Upper lobe of right lung (tissue), 1 donor: ENCODE results near the gene SLC35F3. TPM values are rescaled to one million over a fixed set of nuclear protein-coding genes. Genes with fewer than 3 reads are reported as not detected.

Source experiments
- ATAC-seq: fragments of 200-7000 bp; cut with Tn5 transposase; one replicate; pipeline ENCODE4 v1.9.1; 2020; ENCODE audit warnings: mild to moderate bottlenecking, moderate library complexity
- DNase-seq: peaks from one replicate; pipeline ENCODE4 v3.0.0-alpha.2; 2020
- H3K27ac ChIP-seq: fragments of 200-600 bp; one replicate; pipeline ENCODE4 v1.8.0; 2022
- H3K27me3 ChIP-seq: fragments of 200-600 bp; one replicate; pipeline ENCODE4 v1.8.0; 2022; ENCODE audit warnings: mild to moderate bottlenecking
- H3K36me3 ChIP-seq: fragments of 200-600 bp; one replicate; pipeline ENCODE4 v1.8.0; 2022
- H3K4me1 ChIP-seq: fragments of 200-600 bp; one replicate; pipeline ENCODE4 v1.8.0; 2022
- H3K4me3 ChIP-seq: fragments of 200-600 bp; one replicate; pipeline ENCODE4 v1.8.0; 2022; ENCODE audit warnings: mild to moderate bottlenecking
- H3K9me3 ChIP-seq: fragments of 200-600 bp; one replicate; pipeline ENCODE4 v1.8.0; 2022
- CTCF ChIP-seq: fragments of 200-600 bp; IDR thresholded peaks from one replicate; pipeline ENCODE4 v1.8.0; 2022; ENCODE audit warnings: antibody characterized with exemption
- intact Hi-C: fragments of 100-400 bp; cut with DNase I; formaldehyde crosslinking; loops from one replicate; pipeline ENCODE4 v1.11.0; 2022
- total RNA-seq: library from RNA; stranded (reverse); fragmentation: NEBNext Ultra II Directional; extraction: Animal tissue kit (Norgen Biotek cat#: 25700); gene quantifications from one replicate; pipeline ENCODE4 v1.2.1, GENCODE V29; 2021
- donor health status: DM: no; HTN: yes; CAD: no; lungs with severe emphysema.

Gene SLC35F3
- total RNA-seq, 1 donor from 2014 or later: 0.29 TPM

- Histone ChIP-seq H3K9me3 (no peaks in the 10 kb centered on the region), H3K27ac (no peak overlapping the region), H3K27me3 (no peaks in the 10 kb centered on the region), H3K4me1 (no peaks in the 10 kb centered on the region), H3K4me3 (no peak overlapping the region), H3K36me3 (no peaks in the 10 kb centered on the region)
- intact Hi-C loops: no loop called here
- DNase-seq (no peak), ATAC-seq (no peak)
- no peak for TF ChIP-seq CTCF
Observed at GRCh38 chr1:233936422-233936821, 31.9 kb downstream of the SLC35F3 start.

DNA sequence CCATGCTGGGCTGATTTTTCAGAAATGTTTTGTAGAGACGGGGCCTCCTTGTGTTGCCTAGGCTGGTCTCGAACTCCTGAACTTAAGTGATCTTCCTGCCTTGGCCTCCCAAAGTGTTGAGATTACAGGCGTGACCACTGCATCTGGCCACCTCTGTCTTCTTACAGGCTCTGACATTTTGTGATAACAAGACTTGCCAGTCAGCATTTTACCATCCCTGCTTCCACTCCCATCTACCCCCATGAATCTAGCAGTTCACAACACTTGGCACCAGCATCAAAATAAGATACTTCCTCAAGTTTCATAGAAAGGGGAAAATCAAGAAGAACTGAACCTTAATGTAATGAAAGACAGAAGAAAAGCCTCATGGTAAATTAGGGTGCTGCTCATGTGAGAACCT, 32.4 kb downstream of the SLC35F3 start:
- H3K4me1 ChIP-seq: no peaks in the 10 kb centered on the region
- ATAC-seq (no peak), DNase-seq (no peak)
- H3K27me3 ChIP-seq: no peaks in the 10 kb centered on the region
- H3K9me3 ChIP-seq: no peaks in the 10 kb centered on the region
- intact Hi-C loops: no loop called here
- H3K27ac ChIP-seq: no peak overlapping the region
- no peak overlapping the region for H3K4me3 ChIP-seq
- no peaks in the 10 kb centered on the region for H3K36me3 ChIP-seq
- TF ChIP-seq CTCF: no peak

- DNase-seq (no peak), ATAC-seq (no peak)
- H3K4me3 ChIP-seq: no peak overlapping the region
- TF ChIP-seq CTCF: no peak
- no peaks in the 10 kb centered on the region for H3K9me3 ChIP-seq
- no peaks in the 10 kb centered on the region for H3K4me1 ChIP-seq
- no peaks in the 10 kb centered on the region for H3K27me3 ChIP-seq
- H3K27ac ChIP-seq: no peak overlapping the region
- intact Hi-C loops: no loop called here
- H3K36me3 ChIP-seq: no peaks in the 10 kb centered on the region
Observed at GRCh38 chr1:233938476-233938875, 34.0 kb downstream of the SLC35F3 start.

- H3K4me3 ChIP-seq: no peak overlapping the region
- no peak overlapping the region for H3K27ac ChIP-seq
- ATAC-seq (no peak), DNase-seq (no peak)
- H3K36me3 ChIP-seq: no peaks in the 10 kb centered on the region
- H3K4me1 ChIP-seq: no peaks in the 10 kb centered on the region
- intact Hi-C loops: no loop called here
- H3K27me3 ChIP-seq: no peaks in the 10 kb centered on the region
- H3K9me3 ChIP-seq: no peaks in the 10 kb centered on the region
- no peak for TF ChIP-seq CTCF
Observed at GRCh38 chr1:233939451-233939850, 35.0 kb downstream of the SLC35F3 start.

DNA sequence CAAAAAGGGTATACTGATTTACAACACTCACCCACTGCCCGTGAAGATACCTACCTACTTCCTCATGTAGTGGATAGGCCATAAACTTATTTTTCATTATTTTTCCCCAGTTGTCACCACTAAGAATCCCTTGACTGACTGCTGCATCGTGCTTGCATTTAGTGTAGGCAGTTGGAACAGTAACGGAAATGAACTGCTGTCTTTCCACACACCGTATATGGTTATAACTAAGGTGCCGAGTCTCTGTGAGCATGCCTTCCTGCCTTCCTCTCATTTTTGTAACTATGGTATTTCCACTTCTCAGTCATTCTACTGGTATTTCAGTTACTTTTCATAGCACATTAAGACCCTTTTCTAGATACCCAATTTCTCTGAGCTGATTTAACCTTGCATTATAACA, 36.4 kb downstream of the SLC35F3 start:
- DNase-seq (no peak), ATAC-seq (no peak)
- Histone ChIP-seq H3K4me3 (no peak overlapping the region), H3K27ac (no peak overlapping the region), H3K9me3 (no peaks in the 10 kb centered on the region), H3K36me3 (no peaks in the 10 kb centered on the region), H3K27me3 (no peaks in the 10 kb centered on the region), H3K4me1 (no peaks in the 10 kb centered on the region)
- no peak for TF ChIP-seq CTCF
- intact Hi-C loops: no loop called here

- ATAC-seq: no peak
Observed at GRCh38 chr1:233944601-233945000, 40.1 kb downstream of the SLC35F3 start.

More at GRCh38 chr1:233944601-233945000, 40.1 kb downstream of the SLC35F3 start:
- Histone ChIP-seq H3K27ac (no peak overlapping the region), H3K9me3 (no peaks in the 10 kb centered on the region), H3K36me3 (no peaks in the 10 kb centered on the region), H3K4me3 (no peak overlapping the region), H3K27me3 (no peaks in the 10 kb centered on the region), H3K4me1 (no peaks in the 10 kb centered on the region)
- intact Hi-C loops: no loop called here
- no peak for TF ChIP-seq CTCF
- no peak for DNase-seq
